ENCODE results near the gene GABBR2. TPM values are rescaled to one million over a fixed set of nuclear protein-coding genes. Genes with fewer than 3 reads are reported as not detected.

Gene GABBR2
- total RNA-seq, 1 experiment from 2014 or later = 0.33 TPM

- TF ChIP-seq, protein P1, sequence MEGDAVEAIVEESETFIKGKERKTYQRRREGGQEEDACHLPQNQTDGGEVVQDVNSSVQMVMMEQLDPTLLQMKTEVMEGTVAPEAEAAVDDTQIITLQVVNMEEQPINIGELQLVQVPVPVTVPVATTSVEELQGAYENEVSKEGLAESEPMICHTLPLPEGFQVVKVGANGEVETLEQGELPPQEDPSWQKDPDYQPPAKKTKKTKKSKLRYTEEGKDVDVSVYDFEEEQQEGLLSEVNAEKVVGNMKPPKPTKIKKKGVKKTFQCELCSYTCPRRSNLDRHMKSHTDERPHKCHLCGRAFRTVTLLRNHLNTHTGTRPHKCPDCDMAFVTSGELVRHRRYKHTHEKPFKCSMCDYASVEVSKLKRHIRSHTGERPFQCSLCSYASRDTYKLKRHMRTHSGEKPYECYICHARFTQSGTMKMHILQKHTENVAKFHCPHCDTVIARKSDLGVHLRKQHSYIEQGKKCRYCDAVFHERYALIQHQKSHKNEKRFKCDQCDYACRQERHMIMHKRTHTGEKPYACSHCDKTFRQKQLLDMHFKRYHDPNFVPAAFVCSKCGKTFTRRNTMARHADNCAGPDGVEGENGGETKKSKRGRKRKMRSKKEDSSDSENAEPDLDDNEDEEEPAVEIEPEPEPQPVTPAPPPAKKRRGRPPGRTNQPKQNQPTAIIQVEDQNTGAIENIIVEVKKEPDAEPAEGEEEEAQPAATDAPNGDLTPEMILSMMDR (IDR thresholded peaks at IDR 0.05; ENCODE audit: unreplicated experiment) = no peak
- no peak overlapping the region for H3K4me3 Mint-ChIP-seq (ENCODE audit: low read depth, unreplicated experiment)
- no peak for DNase-seq
- intact Hi-C loops (cut with micrococcal nuclease; ENCODE audit: unreplicated experiment) = no loop called here
- no peaks in the 10 kb centered on the region for H3K36me3 Mint-ChIP-seq (ENCODE audit: insufficient read depth, unreplicated experiment)
- no peaks in the 10 kb centered on the region for H3K9me3 Mint-ChIP-seq (ENCODE audit: low read depth, unreplicated experiment)
- CTCF ChIA-PET = no interaction called here
- H3K27ac Mint-ChIP-seq (ENCODE audit: unreplicated experiment) = no peak overlapping the region
- BruUV-seq (replicated peaks) = no TSS peak
- H3K27me3 Mint-ChIP-seq (ENCODE audit: unreplicated experiment) = peaks cover 48% of the 10 kb centered on the region
- H3K4me1 Mint-ChIP-seq (ENCODE audit: low read depth, unreplicated experiment) = no peaks in the 10 kb centered on the region
Observed at GRCh38 chr9:98607152-98607551, 101.6 kb downstream of the GABBR2 start.

GRCh38 chr9:98606730-98607129 is 102.0 kb downstream of the GABBR2 start:
- no peaks in the 10 kb centered on the region for H3K4me1 Mint-ChIP-seq (ENCODE audit: low read depth, unreplicated experiment)
- BruUV-seq (replicated peaks) = no TSS peak

GRCh38 chr9:98605116-98605515 is 103.6 kb downstream of the GABBR2 start:
- Mint-ChIP-seq H3K4me1 (ENCODE audit: low read depth, unreplicated experiment) (no peaks in the 10 kb centered on the region), H3K27ac (ENCODE audit: unreplicated experiment) (no peak overlapping the region), H3K27me3 (ENCODE audit: unreplicated experiment) (peaks cover 48% of the 10 kb centered on the region), H3K4me3 (ENCODE audit: low read depth, unreplicated experiment) (no peak overlapping the region), H3K9me3 (ENCODE audit: low read depth, unreplicated experiment) (no peaks in the 10 kb centered on the region), H3K36me3 (ENCODE audit: insufficient read depth, unreplicated experiment) (no peaks in the 10 kb centered on the region)
- DNase-seq = no peak
- CTCF ChIA-PET = interaction anchor here (0.6 kb wide), 1 partner anchor 314 kb away, joined by 3 read pairs; no protein-coding TSS in a partner anchor
- no TSS peak for BruUV-seq (replicated peaks)
- intact Hi-C loops (cut with micrococcal nuclease; ENCODE audit: unreplicated experiment) = no loop called here
- TF ChIP-seq, protein P1 (IDR thresholded peaks at IDR 0.05; ENCODE audit: unreplicated experiment) = no peak

More at GRCh38 chr9:98606730-98607129, 102.0 kb downstream of the GABBR2 start:
- DNase-seq = no peak
- intact Hi-C loops (cut with micrococcal nuclease; ENCODE audit: unreplicated experiment) = no loop called here
- H3K9me3 Mint-ChIP-seq (ENCODE audit: low read depth, unreplicated experiment) = no peaks in the 10 kb centered on the region
- CTCF ChIA-PET = no interaction called here
- H3K27ac Mint-ChIP-seq (ENCODE audit: unreplicated experiment) = no peak overlapping the region
- no peaks in the 10 kb centered on the region for H3K36me3 Mint-ChIP-seq (ENCODE audit: insufficient read depth, unreplicated experiment)
- TF ChIP-seq, protein P1 (IDR thresholded peaks at IDR 0.05; ENCODE audit: unreplicated experiment) = no peak
- no peak overlapping the region for H3K4me3 Mint-ChIP-seq (ENCODE audit: low read depth, unreplicated experiment)
- H3K27me3 Mint-ChIP-seq (ENCODE audit: unreplicated experiment) = peaks cover 48% of the 10 kb centered on the region

DNA sequence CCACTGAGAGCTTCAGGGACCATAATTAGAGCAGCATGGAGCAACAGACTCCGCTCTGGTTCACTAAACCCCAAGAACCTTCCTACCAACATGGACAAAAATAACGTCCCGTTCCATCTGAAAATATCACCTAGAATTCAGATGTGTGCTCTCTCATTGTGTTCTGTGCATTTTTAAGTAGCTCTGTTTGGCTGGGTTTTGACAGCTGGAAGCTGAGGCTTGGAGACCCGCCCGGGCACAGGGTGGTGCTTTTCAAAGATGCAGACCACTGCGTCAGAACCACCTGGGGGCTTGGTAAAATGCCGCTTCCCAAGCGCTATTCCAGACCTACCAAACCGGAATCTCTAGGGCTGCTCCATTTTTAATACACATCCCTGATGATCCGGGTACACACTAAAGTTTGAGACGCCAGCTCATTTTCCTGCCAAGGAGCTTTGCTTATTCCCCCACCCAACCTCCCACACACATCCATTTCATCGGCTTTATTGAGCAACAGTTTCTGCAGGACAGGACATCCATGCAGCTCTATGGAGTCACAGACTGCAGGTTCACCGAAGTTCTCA is 104.8 kb downstream of the GABBR2 start:
- Mint-ChIP-seq H3K4me1 (ENCODE audit: low read depth, unreplicated experiment) (no peaks in the 10 kb centered on the region), H3K9me3 (ENCODE audit: low read depth, unreplicated experiment) (no peaks in the 10 kb centered on the region), H3K4me3 (ENCODE audit: low read depth, unreplicated experiment) (no peak overlapping the region), H3K27me3 (ENCODE audit: unreplicated experiment) (peaks cover 47% of the 10 kb centered on the region), H3K36me3 (ENCODE audit: insufficient read depth, unreplicated experiment) (no peaks in the 10 kb centered on the region), H3K27ac (ENCODE audit: unreplicated experiment) (no peak overlapping the region)
- TF ChIP-seq, protein P1 (IDR thresholded peaks at IDR 0.05; ENCODE audit: unreplicated experiment) = no peak
- no TSS peak for BruUV-seq (replicated peaks)
- no peak for DNase-seq
- CTCF ChIA-PET = no interaction called here
- intact Hi-C loops (cut with micrococcal nuclease; ENCODE audit: unreplicated experiment) = no loop called here
